Kidney epithelial cell (primary cell): ENCODE results near the gene KANK4. TPM values are rescaled to one million over a fixed set of nuclear protein-coding genes. Genes with fewer than 3 reads are reported as not detected.

Source experiments
- DNase-seq: peaks from one replicate; pipeline ENCODE4 v3.0.0-alpha.2; 2010; ENCODE audit warnings: low read depth
- H3K27me3 ChIP-seq: 2 replicates; pipeline ENCODE4 v1.6.0; 2011; ENCODE audit warnings: low read length; ENCODE audit not compliant: control insufficient read depth, insufficient read depth
- H3K36me3 ChIP-seq: 2 replicates; pipeline ENCODE4 v1.5.1; 2011; ENCODE audit warnings: low read length; ENCODE audit not compliant: control insufficient read depth, insufficient read depth
- H3K4me3 ChIP-seq: 2 replicates; pipeline ENCODE4 v1.5.1; 2011; ENCODE audit warnings: low read depth, mild to moderate bottlenecking, control low read depth, low read length
- total RNA-seq: library from RNA; depleted of rRNA; stranded (reverse); fragments of >200 nt; gene quantifications from 2 replicates; pipeline ENCODE4 v1.2.3, GENCODE V29; 2015
- TF ChIP-seq, protein P1 (sequence below): IDR thresholded peaks from 2 replicates; pipeline ENCODE4 v1.5.1; 2011; ENCODE audit warnings: mild to moderate bottlenecking, moderate library complexity, low read length, control low read depth, inconsistent platforms; ENCODE audit not compliant: insufficient read depth, poor library complexity, severe bottlenecking

The KANK4 gene
- total RNA-seq, 1 donor from 2014 or later = 10.1 TPM

GRCh38 chr1:62307446-62307845 lies 11.8 kb downstream of the KANK4 start:
- Histone ChIP-seq H3K27me3 (peaks cover 16% of the 10 kb centered on the region), H3K4me3 (no peak overlapping the region), H3K36me3 (no peaks in the 10 kb centered on the region)
- TF ChIP-seq, protein P1, sequence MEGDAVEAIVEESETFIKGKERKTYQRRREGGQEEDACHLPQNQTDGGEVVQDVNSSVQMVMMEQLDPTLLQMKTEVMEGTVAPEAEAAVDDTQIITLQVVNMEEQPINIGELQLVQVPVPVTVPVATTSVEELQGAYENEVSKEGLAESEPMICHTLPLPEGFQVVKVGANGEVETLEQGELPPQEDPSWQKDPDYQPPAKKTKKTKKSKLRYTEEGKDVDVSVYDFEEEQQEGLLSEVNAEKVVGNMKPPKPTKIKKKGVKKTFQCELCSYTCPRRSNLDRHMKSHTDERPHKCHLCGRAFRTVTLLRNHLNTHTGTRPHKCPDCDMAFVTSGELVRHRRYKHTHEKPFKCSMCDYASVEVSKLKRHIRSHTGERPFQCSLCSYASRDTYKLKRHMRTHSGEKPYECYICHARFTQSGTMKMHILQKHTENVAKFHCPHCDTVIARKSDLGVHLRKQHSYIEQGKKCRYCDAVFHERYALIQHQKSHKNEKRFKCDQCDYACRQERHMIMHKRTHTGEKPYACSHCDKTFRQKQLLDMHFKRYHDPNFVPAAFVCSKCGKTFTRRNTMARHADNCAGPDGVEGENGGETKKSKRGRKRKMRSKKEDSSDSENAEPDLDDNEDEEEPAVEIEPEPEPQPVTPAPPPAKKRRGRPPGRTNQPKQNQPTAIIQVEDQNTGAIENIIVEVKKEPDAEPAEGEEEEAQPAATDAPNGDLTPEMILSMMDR = no peak
- DNase-seq = no peak

DNA sequence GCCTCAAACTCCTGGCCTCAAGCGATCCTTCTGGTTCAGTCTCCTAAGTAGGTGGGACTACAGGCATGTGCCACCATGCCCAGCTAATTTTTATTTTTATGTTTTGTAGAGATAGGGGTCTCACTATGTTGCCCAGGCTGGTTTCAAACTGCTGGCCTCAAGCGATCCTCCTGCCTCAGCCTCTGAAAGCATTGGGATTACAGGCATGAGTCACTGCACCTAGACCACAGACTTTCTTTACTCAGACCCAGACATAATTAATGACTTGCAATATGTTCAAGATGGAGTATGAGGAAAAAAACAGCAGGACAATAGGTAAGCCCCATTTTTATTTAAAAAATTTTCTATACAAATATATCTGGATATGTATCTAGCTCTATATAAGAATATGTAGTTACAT lies 13.2 kb downstream of the KANK4 start:
- Histone ChIP-seq H3K4me3 (no peak overlapping the region), H3K27me3 (peaks cover 23% of the 10 kb centered on the region), H3K36me3 (no peaks in the 10 kb centered on the region)
- no peak for DNase-seq
- TF ChIP-seq, protein P1 = no peak

DNA sequence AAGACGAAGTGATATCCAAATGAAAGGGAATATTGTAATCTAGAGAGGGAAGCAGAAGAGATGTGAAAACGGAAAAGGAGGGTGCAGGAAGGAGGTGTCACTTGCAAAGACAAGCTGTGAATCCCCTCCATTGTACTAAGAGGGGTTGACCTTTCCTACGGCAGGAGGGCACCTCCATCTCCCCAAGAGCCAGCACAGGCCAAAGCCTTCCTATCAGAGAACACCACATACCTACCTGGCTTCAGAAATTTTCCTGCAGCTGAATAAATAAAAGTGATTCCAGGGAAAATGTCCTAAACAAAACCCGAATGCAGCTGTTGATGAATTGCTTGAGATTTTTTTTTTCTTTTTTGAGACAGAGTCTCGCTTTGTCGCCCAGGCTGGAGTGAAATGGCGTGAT lies 14.3 kb downstream of the KANK4 start:
- DNase-seq = no peak
- Histone ChIP-seq H3K27me3 (peaks cover 22% of the 10 kb centered on the region), H3K4me3 (no peak overlapping the region), H3K36me3 (no peaks in the 10 kb centered on the region)
- TF ChIP-seq, protein P1 = no peak

GRCh38 chr1:62304515-62304914 lies 14.7 kb downstream of the KANK4 start:
- no peaks in the 10 kb centered on the region for H3K36me3 ChIP-seq
- no peak overlapping the region for H3K4me3 ChIP-seq
- H3K27me3 ChIP-seq = peaks cover 18% of the 10 kb centered on the region
- TF ChIP-seq, protein P1 = no peak
- DNase-seq = no peak

GRCh38 chr1:62301726-62302390 lies 17.4 kb downstream of the KANK4 start:
- no peak for DNase-seq
- Histone ChIP-seq H3K4me3 (no peak overlapping the region), H3K27me3 (peaks cover 9% of the 10 kb centered on the region), H3K36me3 (no peaks in the 10 kb centered on the region)
- TF ChIP-seq, protein P1 = no peak
